Right lobe of liver (tissue), 6 donors: ENCODE measurements around the gene SSBP3. TPM values are rescaled to one million over a fixed set of nuclear protein-coding genes. Genes with fewer than 3 reads are reported as not detected.

Source experiments
- ATAC-seq, 4 donors: fragments of 200-7000 bp; cut with Tn5 transposase; one replicate each; pipeline ENCODE4 v1.9.1; 2020; ENCODE audit warnings: mild to moderate bottlenecking in 4 of 4, moderate library complexity in 4 of 4
- DNase-seq, 3 donors: peaks; one replicate each; pipeline ENCODE4 v3.0.0-alpha.2; 2020
- H3K27ac ChIP-seq, 3 donors: fragments of 200-600 bp; one replicate each; pipeline ENCODE4 v1.8.0; 2022
- H3K27me3 ChIP-seq, 2 donors: fragments of 200-600 bp; one replicate each; pipeline ENCODE4 v1.8.0; 2022
- H3K36me3 ChIP-seq, 4 donors: fragments of 200-600 bp; sonication (generic) in 1 of 4; one replicate each; pipeline versions ENCODE4 v1.5.1 to v1.8.0; 2017 to 2022; ENCODE audit warnings: control low read depth in 1 of 4
- H3K4me1 ChIP-seq, 4 donors: fragments of 200-600 bp; sonication (generic) in 1 of 4; one replicate each; pipeline versions ENCODE4 v1.5.1 to v1.8.0; 2017 to 2022; ENCODE audit warnings: control low read depth in 1 of 4
- H3K4me3 ChIP-seq, 3 donors: fragments of 200-600 bp; one replicate each; pipeline ENCODE4 v1.8.0; 2022
- H3K9me3 ChIP-seq, 4 donors: fragments of 200-600 bp; sonication (generic) in 1 of 4; one replicate each; pipeline versions ENCODE4 v1.5.1 to v1.8.0; 2017 to 2022; ENCODE audit warnings: control low read depth in 1 of 4
- CTCF ChIP-seq, 4 donors: fragments of 200-600 bp in 3 of 4; fragments of 450-650 bp in 1 of 4; IDR thresholded peaks; one replicate each; pipeline versions ENCODE4 v1.5.1 to v1.8.0; 2016 to 2022; ENCODE audit warnings: antibody characterized with exemption in 4 of 4, mild to moderate bottlenecking in 2 of 4
- POLR2A ChIP-seq: fragments of 450-650 bp; IDR thresholded peaks from one replicate; pipeline ENCODE4 v1.6.1; 2017; ENCODE audit warnings: antibody characterized with exemption, mild to moderate bottlenecking
- WGBS: methylation state at CpG from one replicate; pipeline ENCODE4 v1.1.6; 2018; ENCODE audit warnings: low coverage, low lambda C conversion rate; ENCODE audit not compliant: insufficient coverage; ENCODE audit errors: missing lambda C conversion rate; 5-methylcytosine and 5-hydroxymethylcytosine counted together
- intact Hi-C, 2 donors: fragments of 100-400 bp; cut with DNase I; formaldehyde crosslinking; loops; one replicate each; pipeline versions ENCODE4 v1.11.2 to v1.14.1; 2022
- total RNA-seq, 6 experiments: library from RNA; depleted of rRNA in 2 of 6; stranded (reverse); fragments of >200 nt in 2 of 6; fragmentation: NEBNext Ultra II Directional in 3 of 6; extraction: Animal tissue kit (Norgen Biotek cat#: 25700) in 3 of 6; gene quantifications; one replicate each; pipeline versions ENCODE4 v1.1.0 to v1.2.4, GENCODE V29; 2016 to 2023
- donor health status: DM: no; HTN: yes; CAD: no.
- donor health status: DM: no; HTN: no; CAD: no.
- donor health status: DM: no; HTN: no; CAD: no.
- donor health status: DM: no; HTN: yes; CAD: no.
- donor health status: DM: no; HTN: yes; CAD: no.

SSBP3 gene
- total RNA-seq, 6 experiments from 2014 or later: 19.4 to 34.1 (median 24.4) TPM

DNA sequence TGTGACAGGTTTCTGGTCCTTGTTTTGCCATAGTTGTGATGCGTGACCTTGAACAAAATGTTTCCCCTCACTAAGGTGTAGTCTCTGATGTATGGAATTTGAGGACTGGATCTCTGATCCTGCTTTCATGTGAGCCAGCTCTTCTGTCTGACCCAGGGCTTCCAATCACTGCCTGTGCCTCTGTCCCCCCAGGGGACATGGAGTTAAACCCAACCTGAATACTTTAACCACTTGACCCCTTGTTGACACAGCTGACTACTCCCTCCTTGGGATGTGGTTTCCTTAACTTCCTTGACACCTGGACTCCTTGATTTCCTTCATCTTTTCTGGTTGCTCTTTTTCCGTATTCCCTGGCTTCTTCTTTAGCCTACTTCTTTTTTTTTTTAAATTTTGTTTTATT, 36.0 kb upstream of the SSBP3 start:
- H3K4me1 ChIP-seq: no peaks in the 10 kb centered on the region
- H3K27me3 ChIP-seq: no peaks in the 10 kb centered on the region
- intact Hi-C loops: no loop called here
- no peaks in the 10 kb centered on the region for H3K36me3 ChIP-seq
- H3K9me3 ChIP-seq: no peaks in the 10 kb centered on the region
- DNase-seq (no peak), ATAC-seq (no peak)
- no peak overlapping the region for H3K27ac ChIP-seq
- H3K4me3 ChIP-seq: no peak overlapping the region
- WGBS: 82% methylated on average over 2 of the region's 2 CpGs
- TF ChIP-seq CTCF (IDR thresholded peaks at IDR 0.05) (no peak), POLR2A (no peak)

GRCh38 chr1:54439550-54440223, 33.5 kb upstream of the SSBP3 start:
- intact Hi-C loops: no loop called here
- Histone ChIP-seq H3K27ac (no peak overlapping the region), H3K36me3 (no peaks in the 10 kb centered on the region), H3K4me3 (no peak overlapping the region), H3K9me3 (no peaks in the 10 kb centered on the region), H3K27me3 (no peaks in the 10 kb centered on the region), H3K4me1 (no peaks in the 10 kb centered on the region)
- no peak for ATAC-seq
- no peak for TF ChIP-seq POLR2A
- TF ChIP-seq CTCF (IDR thresholded peaks at IDR 0.05): no peak
- no peak for DNase-seq
- WGBS: 56% methylated on average over 4 of the region's 7 CpGs

DNA sequence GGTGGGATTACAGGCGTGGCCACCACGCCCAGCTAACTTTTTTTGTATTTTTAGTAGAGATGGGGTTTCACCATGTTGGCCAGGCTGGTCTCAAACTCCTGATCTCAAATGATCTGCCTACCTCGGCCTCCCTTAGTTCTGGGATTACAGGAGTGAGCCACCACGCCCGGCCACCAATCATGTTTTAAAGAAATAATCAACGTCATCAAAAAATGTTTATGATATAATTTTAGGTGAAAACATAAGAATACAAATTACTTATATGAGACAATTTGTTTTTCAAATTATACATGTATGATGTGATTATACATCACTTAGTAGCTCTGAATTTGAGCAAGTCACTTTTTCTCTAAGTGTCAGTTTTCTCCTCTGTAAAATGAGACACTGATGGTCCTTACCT, 31.6 kb upstream of the SSBP3 start:
- no peaks in the 10 kb centered on the region for H3K36me3 ChIP-seq
- no peaks in the 10 kb centered on the region for H3K9me3 ChIP-seq
- WGBS: 78% methylated on average over 6 of the region's 6 CpGs
- ATAC-seq (no peak), DNase-seq (no peak)
- H3K27me3 ChIP-seq: no peaks in the 10 kb centered on the region
- intact Hi-C loops: no loop called here
- TF ChIP-seq POLR2A (no peak), CTCF (IDR thresholded peaks at IDR 0.05) (no peak)
- H3K4me1 ChIP-seq: no peaks in the 10 kb centered on the region
- no peak overlapping the region for H3K4me3 ChIP-seq
- no peak overlapping the region for H3K27ac ChIP-seq

DNA sequence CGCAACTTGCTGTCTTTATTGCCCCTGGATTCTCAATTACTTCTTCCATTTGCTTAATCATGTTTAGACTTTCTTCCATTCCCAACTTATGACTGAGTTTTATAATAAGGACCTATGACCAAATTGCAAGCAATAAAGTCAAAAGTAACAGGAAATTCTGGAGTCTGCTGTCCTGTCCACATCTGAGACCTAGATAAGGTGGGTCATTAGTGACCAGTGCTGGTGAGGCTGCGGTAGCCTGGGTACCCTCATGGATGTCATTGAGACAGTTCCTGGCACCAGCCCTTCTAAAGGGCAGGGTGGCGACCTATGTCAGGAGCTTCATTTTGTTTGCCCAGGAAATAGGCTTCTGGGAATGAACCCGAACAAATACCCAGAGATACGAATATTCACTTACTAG, 30.6 kb upstream of the SSBP3 start:
- 49% methylated on average over 4 of the region's 5 CpGs for WGBS
- no peak for ATAC-seq
- H3K36me3 ChIP-seq: no peaks in the 10 kb centered on the region
- DNase-seq: no peak
- H3K9me3 ChIP-seq: no peaks in the 10 kb centered on the region
- H3K27ac ChIP-seq: no peak overlapping the region
- H3K27me3 ChIP-seq: no peaks in the 10 kb centered on the region
- no peak overlapping the region for H3K4me3 ChIP-seq
- H3K4me1 ChIP-seq: no peaks in the 10 kb centered on the region
- no peak for TF ChIP-seq CTCF (IDR thresholded peaks at IDR 0.05)
- no peak for TF ChIP-seq POLR2A
- intact Hi-C loops: no loop called here

- intact Hi-C loops: no loop called here
- WGBS: 88% methylated on average over 6 of the region's 6 CpGs
- no peak overlapping the region for H3K27ac ChIP-seq
- H3K36me3 ChIP-seq: no peaks in the 10 kb centered on the region
- H3K4me3 ChIP-seq: no peak overlapping the region
- no peaks in the 10 kb centered on the region for H3K9me3 ChIP-seq
- ATAC-seq (no peak), DNase-seq (no peak)
- no peaks in the 10 kb centered on the region for H3K27me3 ChIP-seq
- TF ChIP-seq CTCF (IDR thresholded peaks at IDR 0.05) (no peak), POLR2A (no peak)
- H3K4me1 ChIP-seq: no peaks in the 10 kb centered on the region
These were observed 23.6 kb upstream of the SSBP3 start for GRCh38 chr1:54429838-54430237.
